CD4-positive, alpha-beta T cell treated with Interleukin-17A for 4 hours (primary cell): ENCODE measurements around the gene FCRLA.
A peak's percentile ranks its signal among the peaks of the same experiment; 100 is the strongest.

Experiments
- DNase-seq: peaks from one replicate; pipeline ENCODE4 v3.0.0-alpha.2; 2020; ENCODE audit warnings: mixed read lengths

Gene FCRLA

DNA sequence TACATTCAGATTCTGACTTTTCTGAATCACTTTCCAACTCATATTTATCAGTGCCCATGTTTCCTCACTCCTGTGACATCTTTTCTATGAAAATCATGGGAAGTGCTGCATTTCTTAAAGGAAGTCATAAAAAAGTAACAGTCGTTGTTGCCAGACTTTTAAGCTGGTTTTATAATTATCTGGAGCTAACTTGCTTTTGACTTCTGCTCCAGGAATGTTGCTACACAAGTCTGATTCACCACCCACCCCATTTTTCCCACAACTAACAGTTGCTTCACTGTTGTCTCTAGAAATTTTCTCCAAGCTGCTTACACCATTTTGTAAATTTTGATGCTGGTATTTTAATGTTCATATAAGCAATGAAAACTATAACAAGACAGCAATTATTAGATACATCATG, 26.5 kb downstream of the FCRLA start:
- no peak for DNase-seq

GRCh38 chr1:161735837-161736236, 28.8 kb downstream of the FCRLA start:
- no peak for DNase-seq

DNA sequence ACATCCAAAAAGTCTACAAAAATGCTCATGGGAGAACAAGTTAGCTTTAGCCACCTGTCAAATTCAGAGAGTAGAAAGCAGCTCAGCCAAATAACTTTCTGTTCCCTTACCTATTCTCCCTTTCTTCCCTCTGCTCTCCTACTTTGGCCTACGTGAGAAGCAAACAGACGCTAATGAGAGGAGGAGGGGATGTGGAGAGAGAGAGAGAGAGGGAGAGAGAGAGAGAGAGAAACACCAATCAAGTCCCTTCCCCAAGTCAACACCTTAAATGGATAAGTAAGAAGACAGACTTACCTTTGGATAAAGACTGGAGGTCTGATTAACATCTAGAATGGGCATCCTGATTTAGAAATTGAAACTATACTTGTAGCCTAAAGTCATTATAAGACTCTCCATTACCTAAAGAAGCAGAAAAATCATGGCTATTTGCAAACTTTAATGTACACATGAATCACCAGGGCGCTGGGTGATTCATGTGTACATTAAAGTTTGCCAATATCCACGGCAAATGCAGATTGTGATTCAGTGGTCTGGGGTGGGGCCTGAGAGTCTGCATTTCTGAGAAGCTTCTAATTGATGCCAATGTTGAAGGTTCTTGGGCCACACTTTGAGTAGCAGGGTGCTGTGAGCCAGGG, 29.4 kb downstream of the FCRLA start:
- no peak for DNase-seq

- DNase-seq = no peak
Measured at GRCh38 chr1:161737625-161738024, 30.6 kb downstream of the FCRLA start.

GRCh38 chr1:161738627-161739287, 31.7 kb downstream of the FCRLA start:
- DNase-seq = peak; percentile 57

GRCh38 chr1:161739865-161740566, 33.0 kb downstream of the FCRLA start:
- no peak for DNase-seq

DNA sequence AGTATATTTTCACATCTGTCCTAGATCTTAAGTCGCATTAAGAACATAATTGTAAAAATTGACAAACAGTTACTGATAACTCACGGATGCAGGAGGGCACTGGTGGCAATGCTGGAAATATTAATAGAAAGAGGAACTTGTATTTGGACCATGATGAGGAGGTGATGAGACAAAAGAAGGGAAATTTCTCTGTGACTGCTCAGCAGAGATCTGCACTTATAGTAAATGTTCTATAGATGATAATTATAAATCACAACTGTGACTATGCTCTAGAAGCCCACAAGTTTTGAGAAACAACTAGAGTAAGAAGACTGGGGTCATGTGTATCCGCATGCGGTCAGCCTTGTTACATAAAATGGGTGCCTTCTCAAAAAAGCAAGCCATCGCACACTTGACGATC, 33.9 kb downstream of the FCRLA start:
- no peak for DNase-seq

- DNase-seq = no peak
Measured at GRCh38 chr1:161743231-161743630, 36.2 kb downstream of the FCRLA start.

GRCh38 chr1:161747801-161748200, 40.8 kb downstream of the FCRLA start:
- DNase-seq = no peak

DNA sequence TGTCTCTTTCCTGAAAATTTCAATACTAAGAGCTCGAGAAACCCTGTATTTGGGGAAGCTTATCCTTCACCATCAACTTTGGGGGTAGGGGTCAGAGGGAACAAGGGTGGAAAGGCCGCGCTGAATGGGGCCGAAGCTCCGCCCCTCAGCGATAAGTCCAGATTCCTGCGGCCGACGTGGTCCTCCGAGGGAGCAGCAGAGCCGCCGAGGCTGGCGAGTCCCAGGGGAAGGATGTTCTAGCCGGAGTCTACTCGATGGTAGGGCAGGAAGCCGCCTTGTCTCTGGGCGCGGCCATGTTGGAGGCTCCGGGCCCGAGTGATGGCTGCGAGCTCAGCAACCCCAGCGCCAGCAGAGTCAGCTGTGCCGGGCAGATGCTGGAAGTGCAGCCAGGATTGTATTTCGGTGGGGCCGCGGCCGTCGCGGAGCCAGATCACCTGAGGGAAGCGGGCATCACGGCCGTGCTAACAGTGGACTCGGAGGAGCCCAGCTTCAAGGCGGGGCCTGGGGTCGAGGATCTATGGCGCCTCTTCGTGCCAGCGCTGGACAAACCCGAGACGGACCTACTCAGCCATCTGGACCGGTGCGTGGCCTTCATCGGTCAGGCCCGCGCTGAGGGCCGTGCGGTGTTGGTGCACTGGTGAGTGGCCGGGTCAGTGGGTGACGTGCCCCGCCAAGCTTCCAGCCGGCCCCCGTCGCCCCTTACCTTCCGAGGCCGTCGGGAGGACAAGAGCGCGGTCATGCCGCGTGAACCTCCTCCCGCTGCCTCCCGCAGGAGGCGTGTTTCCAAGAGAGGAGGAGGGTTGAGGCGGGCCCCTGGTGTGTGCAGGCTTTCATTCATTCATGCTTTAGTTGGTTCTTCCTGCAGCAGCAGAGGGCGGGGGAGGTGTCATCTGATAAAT, 42.7 kb downstream of the FCRLA start, which contains the start of gene DUSP12:
Gene DUSP12, plus strand, starts transcription at position 278 of the 899 bp plus-strand sequence. Its CDS starts 16 bp downstream, at position 294.
- DNase-seq = peak; percentile 88

DNA sequence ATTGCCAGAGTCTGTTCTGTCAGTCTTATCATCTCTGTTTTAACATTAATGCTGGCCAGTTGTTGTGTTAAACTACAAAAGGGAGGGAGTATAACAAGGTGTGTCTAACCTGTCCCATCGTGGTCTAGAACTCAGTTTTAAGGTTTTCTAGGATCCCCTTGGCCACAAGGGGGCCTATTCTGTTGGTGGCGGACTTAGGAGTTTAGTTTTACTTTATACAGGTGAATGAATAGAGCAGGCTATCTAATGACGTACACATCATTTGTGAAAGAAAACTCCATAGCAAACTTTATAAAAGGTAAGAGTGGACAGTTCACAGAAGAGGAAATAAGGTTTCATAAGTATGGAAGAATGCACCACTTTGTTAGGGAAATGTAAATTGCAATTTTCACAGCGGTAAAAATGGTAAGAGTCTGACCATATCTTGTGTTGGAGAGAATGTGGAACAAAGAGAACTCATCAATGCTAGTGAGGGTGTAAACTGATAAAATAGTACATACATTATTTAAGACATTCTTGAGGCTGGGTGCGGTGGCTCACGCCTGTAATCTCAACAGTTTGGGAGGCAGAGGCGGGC, 56.6 kb downstream of the FCRLA start:
- peak; percentile 64 for DNase-seq
